A673 (cell line): ENCODE data around the gene CALN1. TPM values are rescaled to one million over a fixed set of nuclear protein-coding genes. Genes with fewer than 3 reads are reported as not detected.

ENCODE experiments used
- BruUV-seq: library from RNA; stranded (reverse); fragments of 400-500 nt; replicated peaks from 2 replicates; lab custom pipeline; 2021; lab: Mats Ljungman, UMichigan
- CTCF ChIA-PET: fragments of 300-600 bp; sonication (Branson Sonifier 250); formaldehyde crosslinking; loops from one replicate; lab custom pipeline; 2022; ENCODE audit warnings: antibody characterized with exemption; lab: Charles Lee
- POLR2A ChIA-PET: fragments of 300-600 bp; sonication (Branson Sonifier 250); formaldehyde crosslinking; loops from one replicate; lab custom pipeline; 2022; ENCODE audit warnings: antibody characterized with exemption; ENCODE audit not compliant: low non-redundant PET; lab: Charles Lee
- DNase-seq: peaks from one replicate; pipeline ENCODE4 v3.0.0-alpha.2; 2015; ENCODE audit warnings: low spot score
- H3K27ac ChIP-seq: fragments of 200-600 bp; sonication (generic); 2 replicates; pipeline ENCODE4 v1.5.1; 2016; ENCODE audit warnings: mixed run types, low read depth, mild to moderate bottlenecking, mixed read lengths, antibody characterized with exemption, low read length; ENCODE audit not compliant: poor library complexity, severe bottlenecking
- H3K27me3 ChIP-seq: fragments of 200-600 bp; sonication (generic); replicated peaks from 2 replicates; pipeline ENCODE4 v1.6.1; 2017; ENCODE audit warnings: mixed run types, low read depth, mild to moderate bottlenecking, mixed read lengths, antibody characterized with exemption, low read length; ENCODE audit not compliant: insufficient read depth, poor library complexity
- H3K36me3 ChIP-seq: fragments of 200-600 bp; sonication (generic); 2 replicates; pipeline ENCODE4 v1.6.1; 2016; ENCODE audit warnings: mixed run types, mild to moderate bottlenecking, mixed read lengths, antibody characterized with exemption, low read length; ENCODE audit not compliant: insufficient read depth, poor library complexity, severe bottlenecking
- H3K4me1 ChIP-seq: fragments of 200-600 bp; sonication (generic); 2 replicates; pipeline ENCODE4 v1.6.1; 2017; ENCODE audit warnings: mixed run types, mild to moderate bottlenecking, mixed read lengths, antibody characterized with exemption, low read length; ENCODE audit not compliant: insufficient read depth, poor library complexity, severe bottlenecking
- H3K4me3 ChIP-seq: fragments of 200-600 bp; sonication (generic); 2 replicates; pipeline ENCODE4 v1.5.1; 2016; ENCODE audit warnings: low read depth, mixed run types, mild to moderate bottlenecking, mixed read lengths, low read length; ENCODE audit not compliant: poor library complexity, severe bottlenecking
- H3K9me3 ChIP-seq: fragments of 200-600 bp; sonication (generic); 2 replicates; pipeline ENCODE4 v1.6.1; 2016; ENCODE audit warnings: mixed run types, low read depth, mild to moderate bottlenecking, mixed read lengths, antibody characterized with exemption, low read length; ENCODE audit not compliant: poor library complexity, severe bottlenecking
- CTCF ChIP-seq: fragments of 300-800, 200-600 bp; sonication (generic); conservative IDR thresholded peaks from 2 replicates; pipeline ENCODE4 v1.5.1; 2017; ENCODE audit warnings: low read depth, mild to moderate bottlenecking, antibody characterized with exemption, low read length, moderate library complexity, mixed read lengths
- EZH2 ChIP-seq: fragments of 200-600 bp; sonication (generic); IDR thresholded peaks from 2 replicates; pipeline ENCODE4 v1.6.1; 2017; ENCODE audit warnings: borderline replicate concordance, low read depth, mild to moderate bottlenecking, mixed read lengths, antibody characterized with exemption, low read length; ENCODE audit not compliant: poor library complexity, severe bottlenecking
- intact Hi-C: fragments of 100-400 bp; cut with micrococcal nuclease; formaldehyde crosslinking; loops from one replicate; pipeline ENCODE4 v1.10.0; 2022; ENCODE audit not compliant: unreplicated experiment
- total RNA-seq: library from RNA; stranded (reverse); gene quantifications from 2 replicates; pipeline ENCODE4 v1.2.3, GENCODE V29; 2021

Gene CALN1
- total RNA-seq, 1 experiment from 2014 or later = not detected

- POLR2A ChIA-PET = no interaction called here
- Histone ChIP-seq H3K27ac (no peak overlapping the region), H3K9me3 (no peaks in the 10 kb centered on the region), H3K4me3 (no peak overlapping the region), H3K36me3 (no peaks in the 10 kb centered on the region), H3K4me1 (no peaks in the 10 kb centered on the region), H3K27me3 (no peaks in the 10 kb centered on the region)
- DNase-seq = no peak
- intact Hi-C loops = no loop called here
- BruUV-seq = no TSS peak
- TF ChIP-seq EZH2 (no peak), CTCF (no peak)
- CTCF ChIA-PET = no interaction called here
Measured at GRCh38 chr7:71754828-71755227, 657.3 kb downstream of the CALN1 start.

- DNase-seq = no peak
- Histone ChIP-seq H3K27me3 (no peaks in the 10 kb centered on the region), H3K36me3 (no peaks in the 10 kb centered on the region), H3K4me1 (no peaks in the 10 kb centered on the region), H3K27ac (no peak overlapping the region), H3K4me3 (no peak overlapping the region), H3K9me3 (no peaks in the 10 kb centered on the region)
- ChIA-PET CTCF (no interaction called here), POLR2A (no interaction called here)
- TF ChIP-seq CTCF = no peak
- no peak for TF ChIP-seq EZH2
- intact Hi-C loops = no loop called here
- BruUV-seq = no TSS peak
Measured at GRCh38 chr7:71753956-71754664, 658.0 kb downstream of the CALN1 start.

- H3K4me1 ChIP-seq = no peaks in the 10 kb centered on the region
- ChIA-PET CTCF (no interaction called here), POLR2A (no interaction called here)
- no peaks in the 10 kb centered on the region for H3K36me3 ChIP-seq
- intact Hi-C loops = no loop called here
- no peak overlapping the region for H3K27ac ChIP-seq
- no peaks in the 10 kb centered on the region for H3K27me3 ChIP-seq
- no peak overlapping the region for H3K4me3 ChIP-seq
- no TSS peak for BruUV-seq
- no peaks in the 10 kb centered on the region for H3K9me3 ChIP-seq
- no peak for DNase-seq
- no peak for TF ChIP-seq CTCF
Measured at GRCh38 chr7:71753236-71753635, 658.9 kb downstream of the CALN1 start.
